ENCODE results near the gene CORO2B. TPM values are rescaled to one million over a fixed set of nuclear protein-coding genes. Genes with fewer than 3 reads are reported as not detected.

The CORO2B gene
- total and polyA plus RNA-seq, 9 donors = 7.5 to 61.0 (median 18.0) TPM

GRCh38 chr15:68674975-68675374, 96.2 kb downstream of the CORO2B start:
- Histone ChIP-seq H3K27ac (no peak overlapping the region), H3K27me3 (no peaks in the 10 kb centered on the region), H3K4me3 (no peak overlapping the region), H3K36me3 (no peaks in the 10 kb centered on the region), H3K4me1 (ENCODE audit: insufficient read depth) (peaks cover 7% of the 10 kb centered on the region), H3K9me3 (no peaks in the 10 kb centered on the region)
- intact Hi-C loops (cut with DNase I) = loop anchor here (1.0 to 10.0 kb wide), 6 partner anchors 97 to 370 kb away; partner anchors contain the start of gene CORO2B (in 3 of the 4)
- 73 to 89% (median 85%) methylated on average over 5 of the region's 5 CpGs for WGBS, 3 donors
- no peak for DNase-seq
- TF ChIP-seq POLR2A (IDR thresholded peaks at IDR 0.05) (no peak), CTCF (IDR thresholded peaks at IDR 0.05) (no peak), EP300 (IDR thresholded peaks at IDR 0.05) (no peak)

- peaks cover 6% of the 10 kb centered on the region for H3K4me1 ChIP-seq (ENCODE audit: insufficient read depth)
- H3K36me3 ChIP-seq = no peaks in the 10 kb centered on the region
- TF ChIP-seq EP300 (IDR thresholded peaks at IDR 0.05) = no peak
- TF ChIP-seq POLR2A (IDR thresholded peaks at IDR 0.05) = no peak
- TF ChIP-seq CTCF (IDR thresholded peaks at IDR 0.05) = no peak
- WGBS, 3 donors = 83 to 89% (median 86%) methylated on average over 7 of the region's 7 CpGs
- no peaks in the 10 kb centered on the region for H3K9me3 ChIP-seq
- no peak overlapping the region for H3K27ac ChIP-seq
- no peaks in the 10 kb centered on the region for H3K27me3 ChIP-seq
- intact Hi-C loops (cut with DNase I) = loop anchor here in 3 of 4 donors (5.0 to 10.0 kb wide), 3 partner anchors 119 to 371 kb away; no protein-coding TSS in a partner anchor
- no peak overlapping the region for H3K4me3 ChIP-seq
- peak in 1 of 5 donors; percentile 14 for DNase-seq
Measured at GRCh38 chr15:68676011-68676605, 97.3 kb downstream of the CORO2B start.

- Histone ChIP-seq H3K9me3 (no peaks in the 10 kb centered on the region), H3K27me3 (no peaks in the 10 kb centered on the region), H3K36me3 (no peaks in the 10 kb centered on the region), H3K27ac (no peak overlapping the region), H3K4me1 (ENCODE audit: insufficient read depth) (peaks cover 6% of the 10 kb centered on the region), H3K4me3 (no peak overlapping the region)
- TF ChIP-seq EP300 (IDR thresholded peaks at IDR 0.05) (no peak), POLR2A (IDR thresholded peaks at IDR 0.05) (no peak), CTCF (IDR thresholded peaks at IDR 0.05) (no peak)
- WGBS, 3 donors = 91 to 94% (median 94%) methylated on average over 4 of the region's 4 CpGs
- intact Hi-C loops (cut with DNase I) = loop anchor here in 3 of 4 donors (5.0 to 10.0 kb wide), 3 partner anchors 120 to 372 kb away; no protein-coding TSS in a partner anchor
- peak in 1 of 5 donors; percentile 6 for DNase-seq
Measured at GRCh38 chr15:68676926-68677325, 98.1 kb downstream of the CORO2B start.

- intact Hi-C loops (cut with DNase I) = loop anchor here in 3 of 4 donors (5.0 to 10.0 kb wide), 3 partner anchors 121 to 373 kb away; no protein-coding TSS in a partner anchor
- no peaks in the 10 kb centered on the region for H3K36me3 ChIP-seq
- TF ChIP-seq CTCF (IDR thresholded peaks at IDR 0.05) = no peak
- TF ChIP-seq EP300 (IDR thresholded peaks at IDR 0.05) = no peak
- TF ChIP-seq POLR2A (IDR thresholded peaks at IDR 0.05) = no peak
- WGBS, 3 donors = 92 to 93% (median 93%) methylated on average over 3 of the region's 3 CpGs
- H3K4me1 ChIP-seq (ENCODE audit: insufficient read depth) = peaks cover 6% of the 10 kb centered on the region
- no peak overlapping the region for H3K27ac ChIP-seq
- DNase-seq = peak in 2 of 5 donors; percentile 6 to 17
- no peaks in the 10 kb centered on the region for H3K27me3 ChIP-seq
- H3K9me3 ChIP-seq = no peaks in the 10 kb centered on the region
- no peak overlapping the region for H3K4me3 ChIP-seq
Measured at GRCh38 chr15:68677996-68678395, 99.2 kb downstream of the CORO2B start.

Data from ovary (tissue), 9 donors.